Endothelial cell of umbilical vein (primary cell): ENCODE results near the gene ARID1B. TPM values are rescaled to one million over a fixed set of nuclear protein-coding genes. Genes with fewer than 3 reads are reported as not detected.

ENCODE experiments used
- BruUV-seq: library from RNA; stranded (reverse); fragments of 400-500 nt; replicated peaks from 2 replicates; lab custom pipeline; 2021; lab: Mats Ljungman, UMichigan
- CTCF ChIA-PET: fragments of 300-600, 350-600 bp; sonication (Branson Sonifier 250); formaldehyde crosslinking; loops from one replicate; lab custom pipeline; 2021; ENCODE audit warnings: antibody characterized with exemption, inconsistent platforms; lab: Charles Lee
- POLR2A ChIA-PET: fragments of 300-600, 350-600 bp; sonication (Branson Sonifier 250); formaldehyde crosslinking; loops from one replicate; lab custom pipeline; 2021; ENCODE audit warnings: antibody characterized with exemption, inconsistent platforms; lab: Charles Lee
- DNase-seq: peaks from one replicate; pipeline ENCODE4 v3.0.0-alpha.2; 2011; ENCODE audit warnings: low read depth, low spot score
- FAIRE-seq: peaks from 2 replicates; lab custom pipeline; 2011; peaks lifted over from hg19 to GRCh38; lab: Jason Lieb, UNC
- H2AFZ ChIP-seq: 2 replicates; pipeline ENCODE4 v1.6.0; 2012; ENCODE audit warnings: low read depth, low read length, control low read depth, inconsistent platforms
- H3K27ac ChIP-seq: 2 replicates; pipeline ENCODE4 v1.5.1; 2011; ENCODE audit warnings: low read depth, mild to moderate bottlenecking, control low read depth, low read length, moderate library complexity; ENCODE audit not compliant: insufficient read depth
- H3K27me3 ChIP-seq, 2 experiments: 2 replicates each; pipeline versions ENCODE4 v1.6.0 to v1.6.1; 2011; ENCODE audit warnings: low read length in 2 of 2, mixed read lengths in 1 of 2; ENCODE audit not compliant: control insufficient read depth in 2 of 2, insufficient read depth in 2 of 2
- H3K36me3 ChIP-seq, 2 experiments: 2 replicates in 1 of 2; 3 replicates in 1 of 2; pipeline ENCODE4 v1.5.1; 2011; ENCODE audit warnings: low read length in 2 of 2, mild to moderate bottlenecking in 1 of 2, moderate library complexity in 1 of 2; ENCODE audit not compliant: control insufficient read depth in 2 of 2, insufficient read depth in 2 of 2; ENCODE audit errors: extremely low read depth in 1 of 2
- H3K4me1 ChIP-seq: 3 replicates; pipeline ENCODE4 v1.5.1; 2011; ENCODE audit warnings: mild to moderate bottlenecking, low read length; ENCODE audit not compliant: control insufficient read depth, insufficient read depth; ENCODE audit errors: extremely low read depth
- H3K4me2 ChIP-seq: 2 replicates; pipeline ENCODE4 v1.6.1; 2011; ENCODE audit warnings: low read length, control low read depth, mixed read lengths; ENCODE audit not compliant: insufficient read depth
- H3K4me3 ChIP-seq, 3 experiments: fragments of 200-600 bp in 1 of 3; sonication (generic), shearing (Covaris generic) in 1 of 3; replicated peaks in 1 of 3; 2 replicates each; pipeline ENCODE4 v1.5.1; 2011 to 2016; ENCODE audit warnings: control low read depth in 3 of 3, low read length in 3 of 3, mild to moderate bottlenecking in 2 of 3, inconsistent platforms in 1 of 3, low read depth in 1 of 3, moderate library complexity in 1 of 3; ENCODE audit not compliant: insufficient read depth in 1 of 3
- H3K79me2 ChIP-seq: 2 replicates; pipeline ENCODE4 v1.6.0; 2012; ENCODE audit warnings: low read length, inconsistent platforms; ENCODE audit not compliant: control insufficient read depth, insufficient read depth
- H3K9ac ChIP-seq: replicated peaks from 2 replicates; pipeline ENCODE3; 2011; ENCODE audit warnings: low read length, control low read depth; ENCODE audit not compliant: insufficient read depth; ENCODE audit errors: extremely low read depth
- H3K9me1 ChIP-seq: replicated peaks from 3 replicates; pipeline ENCODE4 v1.6.0; 2011; ENCODE audit warnings: mild to moderate bottlenecking, low read length; ENCODE audit not compliant: control insufficient read depth, insufficient read depth; ENCODE audit errors: extremely low read depth
- H3K9me3 ChIP-seq: replicated peaks from 2 replicates; pipeline ENCODE4 v1.5.1; 2012; ENCODE audit warnings: low read length, inconsistent platforms; ENCODE audit not compliant: control insufficient read depth, insufficient read depth
- H4K20me1 ChIP-seq: replicated peaks from 2 replicates; pipeline ENCODE3; 2011; ENCODE audit warnings: mild to moderate bottlenecking, low read length; ENCODE audit not compliant: control insufficient read depth, insufficient read depth; ENCODE audit errors: extremely low read depth
- EZH2 ChIP-seq: IDR thresholded peaks from 2 replicates; pipeline ENCODE4 v1.6.1; 2012; ENCODE audit warnings: borderline replicate concordance, low read depth, mild to moderate bottlenecking, moderate library complexity, low read length, inconsistent platforms; ENCODE audit not compliant: severe bottlenecking
- FOS ChIP-seq: IDR thresholded peaks from 2 replicates; pipeline ENCODE4 v1.6.1; 2011; ENCODE audit warnings: mild to moderate bottlenecking, low read length, moderate library complexity, borderline replicate concordance; ENCODE audit not compliant: insufficient read depth
- GATA2 ChIP-seq: IDR thresholded peaks from 2 replicates; pipeline ENCODE4 v1.7.0; 2011; ENCODE audit warnings: low read depth, mild to moderate bottlenecking, moderate library complexity, mixed read lengths, low read length; ENCODE audit not compliant: insufficient read length, insufficient read depth
- JUN ChIP-seq: IDR thresholded peaks from 2 replicates; pipeline ENCODE4 v1.6.1; 2011; ENCODE audit warnings: borderline replicate concordance, low read depth; ENCODE audit not compliant: insufficient read length, insufficient read depth
- MYC ChIP-seq: IDR thresholded peaks from one replicate; pipeline ENCODE4 v1.6.1; 2011; ENCODE audit warnings: mild to moderate bottlenecking, low read depth, low read length
- POLR2A ChIP-seq: IDR thresholded peaks from 2 replicates; pipeline ENCODE4 v1.6.1; 2012; ENCODE audit warnings: low read depth, mild to moderate bottlenecking, control low read depth, low read length
- POLR2AphosphoS5 ChIP-seq: IDR thresholded peaks from 2 replicates; pipeline ENCODE4 v1.6.1; 2012; ENCODE audit warnings: low read depth, mild to moderate bottlenecking, control low read depth, low read length, moderate library complexity; ENCODE audit not compliant: insufficient read depth
- dilution Hi-C: fragments of 300-500 bp; cut with MboI; formaldehyde crosslinking; loops from one replicate; pipeline ENCODE4 v1.15.0; 2019; ENCODE audit warnings: low sequenced_read_pairs; ENCODE audit not compliant: extremely low pct_ligation_motif_present
- intact Hi-C: fragments of 100-400 bp; cut with micrococcal nuclease; formaldehyde crosslinking; loops from one replicate; pipeline ENCODE4 v1.10.0; 2022
- polyA plus RNA-seq, 4 experiments: library from polyadenylated mRNA; depleted of rRNA in 3 of 4; stranded (reverse) in 3 of 4; unstranded in 1 of 4; fragments of >200 nt; gene quantifications; 2 replicates each; pipeline versions ENCODE4 v1.2.1 to v1.2.3, GENCODE V29; 2011 to 2012; ENCODE audit warnings: missing spikeins in 1 of 4
- total RNA-seq: library from RNA; stranded (reverse); gene quantifications from 2 replicates; pipeline ENCODE4 v1.2.3, GENCODE V29; 2021
- TF ChIP-seq, protein P1 (sequence below): IDR thresholded peaks from 2 replicates; pipeline ENCODE4 v1.6.1; 2011; ENCODE audit not compliant: insufficient read depth, insufficient read length
- TF ChIP-seq, protein P2 (sequence below), 2 donors: IDR thresholded peaks; 1 replicate in 1 of 2; 2 replicates in 1 of 2; pipeline ENCODE4 v1.5.1; 2011; ENCODE audit warnings: low read length in 2 of 2, mild to moderate bottlenecking in 2 of 2, moderate library complexity in 2 of 2, control low read depth in 1 of 2, inconsistent platforms in 1 of 2, low read depth in 1 of 2; ENCODE audit not compliant: insufficient read depth in 1 of 2; ENCODE audit errors: extremely low read depth in 1 of 2

The ARID1B gene
- total and polyA plus RNA-seq, 2 donors (not counting 3 experiments of a cell fraction or from before 2014, with no cell fraction given), result 21.8 to 89.5 TPM

DNA sequence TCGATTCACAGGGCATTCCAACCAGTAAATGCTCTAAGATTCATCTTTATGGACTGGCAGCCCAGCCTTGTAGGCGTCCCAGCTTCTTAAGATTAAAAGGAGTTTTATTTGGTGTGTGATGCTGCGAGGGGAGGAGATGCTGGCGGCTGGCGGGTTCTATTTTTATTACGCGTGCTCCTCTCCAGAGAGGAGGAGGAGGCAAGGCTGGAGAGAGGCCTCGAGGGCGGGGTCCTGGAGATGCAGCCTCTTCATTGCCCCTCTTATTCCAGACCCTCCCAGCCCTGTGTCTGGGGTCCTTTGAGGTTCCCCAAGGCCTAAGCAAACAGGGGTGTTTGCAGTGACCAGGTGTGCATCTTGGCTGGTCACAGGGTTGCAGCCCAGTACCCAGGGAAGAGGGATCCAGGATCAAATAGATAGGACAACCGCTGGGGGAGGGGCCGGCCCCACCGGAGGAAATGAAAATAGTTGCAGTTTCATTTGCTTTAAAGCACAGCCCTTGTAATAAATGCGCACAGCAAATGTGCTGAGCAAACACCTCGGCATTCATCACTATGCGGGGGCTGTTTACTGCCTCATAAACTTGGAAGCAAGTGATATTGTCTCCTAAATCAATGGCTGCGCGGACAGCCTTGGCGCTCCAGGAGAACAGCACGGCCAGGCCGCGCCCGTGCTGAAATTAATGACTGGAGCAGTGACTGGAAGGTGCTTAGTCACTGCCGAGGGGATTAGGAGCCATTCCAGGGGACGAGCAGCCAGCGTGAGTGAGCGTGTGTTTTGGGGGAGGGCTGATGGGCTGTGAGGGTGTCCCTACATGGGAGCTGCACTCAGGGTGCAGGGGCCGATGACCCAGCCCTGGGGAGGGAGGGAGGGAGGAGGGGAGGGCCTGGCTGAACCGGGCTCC is 463.1 kb downstream of the ARID1B start:
- dilution Hi-C loops (no loop called here), intact Hi-C loops (no loop called here)
- no peaks in the 10 kb centered on the region for H3K9me1 ChIP-seq
- H2AFZ ChIP-seq, result peak overlapping the region; percentile 64
- H4K20me1 ChIP-seq, result no peaks in the 10 kb centered on the region
- FAIRE-seq (no peak), DNase-seq (no peak)
- H3K27me3 ChIP-seq, result peaks cover 22 to 28% of the 10 kb centered on the region in 2 experiments
- no peak overlapping the region for H3K4me3 ChIP-seq
- H3K79me2 ChIP-seq, result no peaks in the 10 kb centered on the region
- BruUV-seq, result no TSS peak
- no peaks in the 10 kb centered on the region for H3K36me3 ChIP-seq
- H3K9me3 ChIP-seq, result no peaks in the 10 kb centered on the region
- no peak overlapping the region for H3K9ac ChIP-seq
- POLR2A ChIA-PET, result no interaction called here
- H3K27ac ChIP-seq, result no peak overlapping the region
- TF ChIP-seq, protein P1, sequence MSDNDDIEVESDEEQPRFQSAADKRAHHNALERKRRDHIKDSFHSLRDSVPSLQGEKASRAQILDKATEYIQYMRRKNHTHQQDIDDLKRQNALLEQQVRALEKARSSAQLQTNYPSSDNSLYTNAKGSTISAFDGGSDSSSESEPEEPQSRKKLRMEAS, result no peak
- TF ChIP-seq JUN (no peak), GATA2 (no peak), MYC (no peak), POLR2AphosphoS5 (no peak), FOS (no peak), EZH2 (no peak), POLR2A (no peak)
- TF ChIP-seq, protein P2, sequence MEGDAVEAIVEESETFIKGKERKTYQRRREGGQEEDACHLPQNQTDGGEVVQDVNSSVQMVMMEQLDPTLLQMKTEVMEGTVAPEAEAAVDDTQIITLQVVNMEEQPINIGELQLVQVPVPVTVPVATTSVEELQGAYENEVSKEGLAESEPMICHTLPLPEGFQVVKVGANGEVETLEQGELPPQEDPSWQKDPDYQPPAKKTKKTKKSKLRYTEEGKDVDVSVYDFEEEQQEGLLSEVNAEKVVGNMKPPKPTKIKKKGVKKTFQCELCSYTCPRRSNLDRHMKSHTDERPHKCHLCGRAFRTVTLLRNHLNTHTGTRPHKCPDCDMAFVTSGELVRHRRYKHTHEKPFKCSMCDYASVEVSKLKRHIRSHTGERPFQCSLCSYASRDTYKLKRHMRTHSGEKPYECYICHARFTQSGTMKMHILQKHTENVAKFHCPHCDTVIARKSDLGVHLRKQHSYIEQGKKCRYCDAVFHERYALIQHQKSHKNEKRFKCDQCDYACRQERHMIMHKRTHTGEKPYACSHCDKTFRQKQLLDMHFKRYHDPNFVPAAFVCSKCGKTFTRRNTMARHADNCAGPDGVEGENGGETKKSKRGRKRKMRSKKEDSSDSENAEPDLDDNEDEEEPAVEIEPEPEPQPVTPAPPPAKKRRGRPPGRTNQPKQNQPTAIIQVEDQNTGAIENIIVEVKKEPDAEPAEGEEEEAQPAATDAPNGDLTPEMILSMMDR (IDR thresholded peaks at IDR 0.05; ENCODE audit: extremely low read depth in 1 of 2, insufficient read depth in 1 of 2, low read depth in 1 of 2, low read length in 2 of 2), result no peak
- CTCF ChIA-PET, result interaction anchor here (1.1 kb wide), 1 partner anchor 23 kb away, joined by 4 read pairs; no protein-coding TSS in a partner anchor
- no peak overlapping the region for H3K4me2 ChIP-seq
- H3K4me1 ChIP-seq, result peaks cover 7% of the 10 kb centered on the region
